Dermis lymphatic vessel endothelial cell (primary cell): ENCODE results near the gene LMBRD1. TPM values are rescaled to one million over a fixed set of nuclear protein-coding genes. Genes with fewer than 3 reads are reported as not detected.

Source experiments
- total RNA-seq: library from RNA; depleted of rRNA; stranded (reverse); fragments of >200 nt; gene quantifications from 2 replicates; pipeline ENCODE4 v1.2.1, GENCODE V29; 2014

LMBRD1 gene
- 22.7 and 23.2 TPM in 2 replicates for total RNA-seq

DNA sequence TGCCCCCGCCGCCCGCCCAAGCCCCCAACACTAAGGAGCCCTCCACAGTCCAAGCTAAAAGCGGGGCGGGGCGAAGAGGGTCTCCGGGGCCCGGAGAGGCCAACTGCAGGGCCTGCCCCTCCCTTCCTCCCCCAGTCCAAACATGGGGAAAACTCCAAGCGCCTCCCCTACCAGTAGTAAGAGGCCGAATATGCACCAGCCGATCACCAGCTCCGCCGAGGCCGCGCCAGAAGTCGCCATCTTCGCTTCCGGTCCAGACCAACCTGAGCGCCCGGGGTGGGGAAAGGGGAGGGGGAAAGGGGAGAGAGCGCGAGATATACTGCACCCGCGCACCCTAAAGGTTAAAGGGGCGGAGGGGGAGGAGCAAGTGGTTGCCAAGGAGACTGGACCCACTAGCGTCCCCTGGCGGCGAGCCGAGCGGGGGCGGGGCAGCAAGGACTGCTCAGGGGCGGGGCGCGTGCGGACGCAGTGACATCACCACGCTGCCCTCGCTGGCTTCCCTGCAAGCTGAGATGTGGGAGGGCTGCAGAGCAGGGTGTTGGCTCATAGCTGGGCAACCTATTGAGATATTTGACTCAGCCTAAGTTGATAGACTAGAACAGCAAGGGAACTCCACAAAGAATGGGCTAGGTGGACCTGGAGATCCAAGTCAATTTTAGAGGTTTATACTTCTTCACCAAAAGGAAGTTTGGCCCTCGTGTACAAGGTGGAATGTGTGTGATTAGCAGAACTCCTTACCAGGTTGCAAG, at the start of gene LMBRD1:
Gene LMBRD1, minus strand, starts transcription at position 369 of the 749 bp plus-strand sequence. Its CDS starts 129 bp downstream, at position 240.

Other genes with a start within 250 kb of the LMBRD1 start
- not detected in 2 replicates for gene COL19A1, start 69.5 kb upstream of the LMBRD1 start, total RNA-seq